SK-N-SH (cell line): ENCODE data around the gene PCDHGA1. TPM values are rescaled to one million over a fixed set of nuclear protein-coding genes. Genes with fewer than 3 reads are reported as not detected.

Experiments used
- CTCF ChIA-PET: fragments of 300-600, 350-600 bp; formaldehyde crosslinking; extraction: SDS; loops from one replicate; lab custom pipeline; 2021; lab: Yijun Ruan, JAX
- POLR2A ChIA-PET: fragments of 350-600 bp; sonication (Branson Sonifier 250); formaldehyde crosslinking; extraction: SDS; loops from one replicate; lab custom pipeline; 2020; ENCODE audit warnings: antibody characterized with exemption, inconsistent platforms; lab: Yijun Ruan, JAX
- DNase-seq: peaks from one replicate; pipeline ENCODE4 v3.0.0; 2012
- H2AFZ ChIP-seq: fragments of 200-600 bp; sonication (generic); 2 replicates; pipeline ENCODE4 v1.8.1; 2016; ENCODE audit warnings: antibody characterized with exemption, mild to moderate bottlenecking, low read depth
- H3F3A ChIP-seq: fragments of 200-600 bp; sonication (generic); replicated peaks from 2 replicates; pipeline ENCODE3; 2016; ENCODE audit warnings: antibody characterized with exemption, mild to moderate bottlenecking; ENCODE audit not compliant: insufficient read depth
- H3K27ac ChIP-seq, 2 experiments: fragments of 200-500 bp in 1 of 2; fragments of 200-600 bp in 1 of 2; sonication (Bioruptor generic) in 1 of 2; sonication (generic), shearing (Covaris generic) in 1 of 2; 2 replicates each; pipeline versions ENCODE4 v1.5.1 to v1.6.1; 2014 to 2016; ENCODE audit warnings: low read depth in 2 of 2, inconsistent platforms in 1 of 2, low read length in 1 of 2, mild to moderate bottlenecking in 1 of 2, mixed read lengths in 1 of 2
- H3K27me3 ChIP-seq: fragments of 200-600 bp; sonication (generic), shearing (Covaris generic); 2 replicates; pipeline ENCODE4 v1.6.1; 2016; ENCODE audit warnings: mixed run types; ENCODE audit not compliant: insufficient read depth
- H3K36me3 ChIP-seq, 2 experiments: fragments of 200-500 bp in 1 of 2; fragments of 200-600 bp in 1 of 2; sonication (Bioruptor generic) in 1 of 2; sonication (generic) in 1 of 2; replicated peaks in 1 of 2; 2 replicates each; pipeline versions ENCODE3 to v1.5.1; 2014 to 2016; ENCODE audit warnings: low read length in 1 of 2, mild to moderate bottlenecking in 1 of 2; ENCODE audit not compliant: insufficient read depth in 2 of 2, control insufficient read depth in 1 of 2
- H3K4me1 ChIP-seq, 2 experiments: fragments of 200-500 bp in 1 of 2; fragments of 200-600 bp in 1 of 2; sonication (Bioruptor generic) in 1 of 2; sonication (generic), shearing (Covaris generic) in 1 of 2; 2 replicates each; pipeline versions ENCODE4 v1.5.1 to v1.6.1; 2014 to 2016; ENCODE audit warnings: low read depth in 1 of 2, low read length in 1 of 2, mixed run types in 1 of 2; ENCODE audit not compliant: insufficient read depth in 2 of 2, control insufficient read depth in 1 of 2
- H3K4me2 ChIP-seq: fragments of 200-600 bp; sonication (generic), shearing (Covaris generic); 2 replicates; pipeline ENCODE4 v1.6.1; 2017; ENCODE audit warnings: mixed run types
- H3K4me3 ChIP-seq, 2 experiments: fragments of 200-500 bp in 1 of 2; fragments of 200-600 bp in 1 of 2; sonication (Bioruptor generic) in 1 of 2; sonication (generic), shearing (Covaris generic) in 1 of 2; 2 replicates each; pipeline versions ENCODE4 v1.5.1 to v1.8.1; 2014 to 2016; ENCODE audit warnings: low read depth in 2 of 2, inconsistent platforms in 1 of 2, low read length in 1 of 2, mild to moderate bottlenecking in 1 of 2, mixed read lengths in 1 of 2, moderate library complexity in 1 of 2
- H3K79me2 ChIP-seq: fragments of 200-600 bp; sonication (generic); 2 replicates; pipeline ENCODE4 v1.8.1; 2017; ENCODE audit warnings: mild to moderate bottlenecking; ENCODE audit not compliant: insufficient read depth
- H3K9ac ChIP-seq: fragments of 200-600 bp; sonication (generic); 2 replicates; pipeline ENCODE4 v1.6.1; 2017; ENCODE audit warnings: mixed run types
- H3K9me2 ChIP-seq: fragments of 200-600 bp; sonication (generic); 2 replicates; pipeline ENCODE4 v1.6.1; 2017; ENCODE audit warnings: mixed run types
- H3K9me3 ChIP-seq: fragments of 200-600 bp; sonication (generic); 2 replicates; pipeline ENCODE4 v1.6.1; 2017; ENCODE audit warnings: mixed run types, mild to moderate bottlenecking, moderate library complexity
- H4K20me1 ChIP-seq: fragments of 200-600 bp; sonication (generic); 2 replicates; pipeline ENCODE4 v1.6.1; 2017; ENCODE audit warnings: mild to moderate bottlenecking, mixed run types; ENCODE audit not compliant: insufficient read depth
- CHD2 ChIP-seq: fragments of 150-350 bp; IDR thresholded peaks from 2 replicates; pipeline ENCODE4 v1.6.1; 2018; ENCODE audit warnings: low read length; ENCODE audit not compliant: partially characterized antibody
- ELF1 ChIP-seq: IDR thresholded peaks from 2 replicates; pipeline ENCODE4 v1.4.0; 2012
- EP300 ChIP-seq, 2 experiments: IDR thresholded peaks; 2 replicates each; pipeline versions ENCODE4 v1.4.0 to v1.6.1; 2012; ENCODE audit warnings: borderline replicate concordance in 1 of 2, low read depth in 1 of 2, low read length in 1 of 2
- EZH2phosphoT487 ChIP-seq: fragments of 200-600 bp; sonication (generic); IDR thresholded peaks from 2 replicates; pipeline ENCODE4 v1.6.1; 2017; ENCODE audit warnings: low read depth, mixed run types, mild to moderate bottlenecking, antibody characterized with exemption, moderate library complexity, borderline replicate concordance
- FOXJ3 ChIP-seq: sonication (generic); formaldehyde crosslinking; IDR thresholded peaks from 2 replicates; pipeline ENCODE4 v1.5.1; 2020; ENCODE audit warnings: mild to moderate bottlenecking, missing genetic modification reagents
- FOXM1 ChIP-seq: IDR thresholded peaks from 2 replicates; pipeline ENCODE4 v1.4.0; 2012; ENCODE audit warnings: low read depth, mild to moderate bottlenecking
- GABPA ChIP-seq: IDR thresholded peaks from 2 replicates; pipeline ENCODE4 v1.4.0; 2012; ENCODE audit warnings: low read depth, mild to moderate bottlenecking
- GATA2 ChIP-seq: sonication (generic); formaldehyde crosslinking; IDR thresholded peaks from 2 replicates; pipeline ENCODE4 v1.5.0; 2020; ENCODE audit warnings: mild to moderate bottlenecking, missing genetic modification reagents
- JUND ChIP-seq: IDR thresholded peaks from 2 replicates; pipeline ENCODE4 v1.4.0; 2012
- MXI1 ChIP-seq: IDR thresholded peaks from 2 replicates; pipeline ENCODE4 v1.6.1; 2012; ENCODE audit warnings: mild to moderate bottlenecking, low read depth, low read length, improper control_type of control experiment
- NRF1 ChIP-seq: IDR thresholded peaks from 2 replicates; pipeline ENCODE4 v1.6.1; 2012; ENCODE audit warnings: low read depth, mild to moderate bottlenecking, low read length
- RAD21 ChIP-seq: IDR thresholded peaks from 2 replicates; pipeline ENCODE4 v1.6.1; 2012; ENCODE audit warnings: mild to moderate bottlenecking, low read length
- RFX5 ChIP-seq: IDR thresholded peaks from 2 replicates; pipeline ENCODE4 v1.6.1; 2012; ENCODE audit warnings: mild to moderate bottlenecking, improper control_type of control experiment, low read length
- SIN3A ChIP-seq: IDR thresholded peaks from 2 replicates; pipeline ENCODE4 v1.6.1; 2012; ENCODE audit warnings: low read depth, mild to moderate bottlenecking, low read length, moderate library complexity, borderline replicate concordance
- TAF1 ChIP-seq: IDR thresholded peaks from 2 replicates; pipeline ENCODE4 v1.6.1; 2012; ENCODE audit warnings: low read depth, mild to moderate bottlenecking, low read length, moderate library complexity, borderline replicate concordance
- TEAD4 ChIP-seq: IDR thresholded peaks from 2 replicates; pipeline ENCODE4 v1.4.0; 2012; ENCODE audit warnings: mild to moderate bottlenecking, borderline replicate concordance; ENCODE audit not compliant: insufficient read depth
- USF1 ChIP-seq: IDR thresholded peaks from 2 replicates; pipeline ENCODE4 v1.4.0; 2012; ENCODE audit warnings: low read depth, borderline replicate concordance
- ZBTB33 ChIP-seq: IDR thresholded peaks from 2 replicates; pipeline ENCODE4 v1.4.0; 2012; ENCODE audit warnings: low read depth, borderline replicate concordance
- WGBS: methylation state at CpG from one replicate; pipeline ENCODE4 v1.1.6; 2017; ENCODE audit warnings: low lambda C conversion rate; 5-methylcytosine and 5-hydroxymethylcytosine counted together
- polyA plus RNA-seq, 3 experiments: library from polyadenylated mRNA; depleted of rRNA; stranded (reverse); fragments of >200 nt; gene quantifications; 2 replicates each; pipeline ENCODE4 v1.2.3, GENCODE V29; 2012
- TF ChIP-seq, protein P1 (sequence below): IDR thresholded peaks from 2 replicates; pipeline ENCODE4 v1.4.0; 2012; ENCODE audit warnings: low read depth
- TF ChIP-seq, protein P2 (sequence below): fragments of 150-350 bp; IDR thresholded peaks from 2 replicates; pipeline ENCODE4 v1.6.1; 2016; ENCODE audit warnings: mild to moderate bottlenecking, low read depth, low read length

Gene PCDHGA1
- polyA plus RNA-seq, 1 of the 3 experiments (the other 2 are of a cell fraction) = 1.2 TPM

DNA sequence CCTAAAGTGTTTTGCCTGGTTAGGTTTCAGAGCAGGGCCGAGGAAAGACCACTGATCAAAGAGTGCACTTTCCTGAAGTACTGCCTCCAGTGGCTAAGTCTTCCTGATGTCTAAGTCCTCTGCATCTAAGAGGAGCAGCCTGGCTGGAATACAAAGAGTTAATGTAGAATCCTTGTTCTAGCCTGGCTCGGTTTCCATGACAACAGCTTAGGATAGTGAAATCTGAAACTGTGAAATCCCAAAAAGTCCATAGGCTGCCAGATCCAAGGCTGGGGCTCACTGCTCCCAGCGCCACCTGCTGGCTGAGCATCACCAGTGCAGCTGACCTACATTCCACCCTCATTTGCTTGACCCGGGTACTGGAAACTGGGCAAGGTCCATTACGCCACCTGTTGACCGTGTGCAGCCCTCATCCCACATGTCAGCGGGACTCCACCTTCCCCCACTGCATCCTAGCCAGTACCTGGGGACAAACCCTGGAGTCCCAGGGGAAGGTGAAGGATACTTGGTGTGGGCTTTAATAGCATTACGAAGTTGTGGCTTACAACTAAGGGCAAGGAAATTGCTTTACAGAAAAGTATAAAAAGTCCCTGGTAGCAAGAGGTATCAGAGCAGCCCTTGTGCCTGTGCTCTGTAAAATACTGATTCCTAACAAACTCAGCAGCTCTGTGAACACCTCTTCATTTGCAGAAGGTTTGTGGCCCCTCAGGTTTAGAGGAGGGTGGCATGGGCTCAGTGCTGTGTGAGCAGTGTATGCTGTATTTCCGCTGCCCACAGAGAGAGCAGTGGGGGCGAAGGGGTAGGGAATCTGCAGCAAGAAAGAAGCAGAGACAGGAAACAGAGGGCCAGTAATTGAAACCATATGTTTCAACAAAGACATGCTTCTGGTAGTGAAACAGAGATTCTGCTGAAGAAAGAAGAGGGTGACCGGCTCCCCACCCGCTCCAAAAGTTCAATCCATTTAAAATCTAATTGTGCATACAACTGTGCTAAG lies 194.6 kb downstream of the PCDHGA1 start (continued):
- TF ChIP-seq FOXM1 (no peak), GATA2 (CRISPR knock-in tag) (no peak), NRF1 (no peak; the same call in 1 of the 2 replicates), TAF1 (peak; percentile 33; the same call in 1 of the 2 replicates), USF1 (no peak; the same call in 1 of the 2 replicates), EZH2phosphoT487 (no peak), CHD2 (peak; percentile 82), TEAD4 (peak; percentile 57; the same call in 1 of the 2 replicates), MXI1 (peak; percentile 73; the same call in 1 of the 2 replicates)
- TF ChIP-seq, protein P1, sequence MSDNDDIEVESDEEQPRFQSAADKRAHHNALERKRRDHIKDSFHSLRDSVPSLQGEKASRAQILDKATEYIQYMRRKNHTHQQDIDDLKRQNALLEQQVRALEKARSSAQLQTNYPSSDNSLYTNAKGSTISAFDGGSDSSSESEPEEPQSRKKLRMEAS = peak; percentile 73
- TF ChIP-seq, protein P2, sequence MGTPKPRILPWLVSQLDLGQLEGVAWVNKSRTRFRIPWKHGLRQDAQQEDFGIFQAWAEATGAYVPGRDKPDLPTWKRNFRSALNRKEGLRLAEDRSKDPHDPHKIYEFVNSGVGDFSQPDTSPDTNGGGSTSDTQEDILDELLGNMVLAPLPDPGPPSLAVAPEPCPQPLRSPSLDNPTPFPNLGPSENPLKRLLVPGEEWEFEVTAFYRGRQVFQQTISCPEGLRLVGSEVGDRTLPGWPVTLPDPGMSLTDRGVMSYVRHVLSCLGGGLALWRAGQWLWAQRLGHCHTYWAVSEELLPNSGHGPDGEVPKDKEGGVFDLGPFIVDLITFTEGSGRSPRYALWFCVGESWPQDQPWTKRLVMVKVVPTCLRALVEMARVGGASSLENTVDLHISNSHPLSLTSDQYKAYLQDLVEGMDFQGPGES = no peak

DNA sequence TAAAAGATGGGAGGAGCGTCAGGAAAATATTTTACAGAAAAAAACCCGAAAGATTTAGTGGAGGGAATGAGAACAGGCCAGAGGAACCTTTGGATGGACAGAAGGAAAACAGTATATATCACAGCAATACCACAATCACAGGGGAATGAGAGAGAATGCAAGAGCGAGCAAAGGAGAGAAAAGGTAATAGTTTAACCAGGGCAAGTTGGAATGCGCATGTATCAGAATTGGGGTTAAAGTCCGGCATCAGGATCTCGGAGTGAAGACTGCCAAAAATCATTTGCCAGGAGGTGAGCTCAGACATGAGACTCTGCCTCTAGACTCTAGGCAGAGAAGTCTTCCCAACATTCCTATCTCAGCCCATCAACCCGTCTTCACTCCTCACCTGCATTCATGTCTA lies 195.3 kb downstream of the PCDHGA1 start:
- CTCF ChIA-PET = interaction anchor here (0.6 to 13.1 kb wide), 22 partner anchors 12 to 206 kb away, joined by 3 to 191 read pairs (median 10); partner anchors contain the start of genes PCDHGA10, PCDHGA11, PCDHGA2 and PCDHGA4
- Histone ChIP-seq H3K27me3 (no peaks in the 10 kb centered on the region), H3F3A (peaks cover 55% of the 10 kb centered on the region), H3K4me3 (peak overlapping the region in 1 of 2 experiments; percentile 52; a peak in 3 of 4 replicates), H3K9me3 (no peaks in the 10 kb centered on the region), H3K9ac (peak overlapping the region; percentile 66; the same call in 1 of the 2 replicates), H4K20me1 (no peaks in the 10 kb centered on the region), H3K79me2 (peaks cover 14% of the 10 kb centered on the region), H2AFZ (peak overlapping the region; percentile 16; the same call in 1 of the 2 replicates), H3K27ac (peak overlapping the region; percentile 99 to 100), H3K9me2 (no peaks in the 10 kb centered on the region), H3K36me3 (peaks cover 13 to 21% of the 10 kb centered on the region in 2 experiments), H3K4me2 (peak overlapping the region; percentile 85), H3K4me1 (peaks cover 36 to 69% of the 10 kb centered on the region in 2 experiments)
- no peak for TF ChIP-seq RAD21
- TF ChIP-seq, protein P1 = no peak
- TF ChIP-seq GABPA = no peak
- TF ChIP-seq FOXJ3 (CRISPR knock-in tag) = no peak
- TF ChIP-seq, protein P2 = no peak
- no peak for TF ChIP-seq ZBTB33
- no peak for TF ChIP-seq NRF1
- TF ChIP-seq SIN3A = no peak
- TF ChIP-seq JUND = no peak
- TF ChIP-seq RFX5 = no peak
- no peak for TF ChIP-seq TEAD4
- no peak for TF ChIP-seq ELF1
- no peak for TF ChIP-seq EP300 (IDR thresholded peaks at IDR 0.05; ENCODE audit: borderline replicate concordance in 1 of 2, low read depth in 1 of 2, low read length in 1 of 2)
- WGBS = 47% methylated on average over 7 of the region's 7 CpGs
- DNase-seq = no peak
- POLR2A ChIA-PET = interaction anchor here (1.0 to 1.5 kb wide), 2 partner anchors 32 to 39 kb away, joined by 3 read pairs; no protein-coding TSS in a partner anchor
